OCI-LY1 (cell line): ENCODE results near the gene ID1.

ENCODE experiments used
- H2AFZ ChIP-seq: fragments of 200-600 bp; sonication (generic), shearing (Covaris generic); 2 replicates; pipeline ENCODE4 v1.6.0; 2014; ENCODE audit warnings: antibody characterized with exemption, mild to moderate bottlenecking, low read length
- H3F3A ChIP-seq: fragments of 200-600 bp; sonication (generic), shearing (Covaris generic); 2 replicates; pipeline ENCODE4 v1.6.0; 2014; ENCODE audit warnings: mild to moderate bottlenecking, antibody characterized with exemption, low read length, moderate library complexity; ENCODE audit not compliant: insufficient read depth
- H3K27ac ChIP-seq: fragments of 200-600 bp; sonication (generic); 2 replicates; pipeline ENCODE4 v1.5.1; 2014; ENCODE audit warnings: low read length, mixed run types, mild to moderate bottlenecking, low read depth; ENCODE audit not compliant: poor library complexity, severe bottlenecking
- H3K27me3 ChIP-seq: fragments of 200-600 bp; sonication (generic); 2 replicates; pipeline ENCODE4 v1.6.0; 2014; ENCODE audit warnings: antibody characterized with exemption, mild to moderate bottlenecking, low read length, moderate library complexity; ENCODE audit not compliant: insufficient read depth
- H3K36me3 ChIP-seq: fragments of 200-600 bp; sonication (generic); 2 replicates; pipeline ENCODE4 v1.6.1; 2014; ENCODE audit warnings: mild to moderate bottlenecking, antibody characterized with exemption, low read length, moderate library complexity, mixed read lengths; ENCODE audit not compliant: insufficient read depth
- H3K4me1 ChIP-seq: fragments of 200-600 bp; sonication (generic); 2 replicates; pipeline ENCODE4 v1.5.1; 2014; ENCODE audit warnings: mild to moderate bottlenecking, low read length, moderate library complexity; ENCODE audit not compliant: insufficient read depth, severe bottlenecking
- H3K4me2 ChIP-seq: fragments of 200-600 bp; sonication (generic), shearing (Covaris generic); 2 replicates; pipeline ENCODE4 v1.6.1; 2014; ENCODE audit warnings: low read length
- H3K4me3 ChIP-seq: fragments of 200-600 bp; sonication (generic); 2 replicates; pipeline ENCODE4 v1.5.1; 2014; ENCODE audit warnings: low read length, low read depth, mild to moderate bottlenecking, mixed read lengths; ENCODE audit not compliant: poor library complexity, severe bottlenecking
- H3K79me2 ChIP-seq: fragments of 200-600 bp; shearing (Covaris generic); 2 replicates; pipeline ENCODE4 v1.6.1; 2016; ENCODE audit warnings: mixed run types, low read length, mixed read lengths; ENCODE audit not compliant: insufficient read depth
- H3K9ac ChIP-seq: fragments of 200-600 bp; sonication (generic), shearing (Covaris generic); 2 replicates; pipeline ENCODE4 v1.6.1; 2014; ENCODE audit warnings: mild to moderate bottlenecking, low read length, mixed read lengths
- H3K9me2 ChIP-seq: fragments of 200-600 bp; sonication (generic), shearing (Covaris generic); 2 replicates; pipeline ENCODE4 v1.6.1; 2014; ENCODE audit warnings: low read depth, mild to moderate bottlenecking, low read length, mixed read lengths
- H3K9me3 ChIP-seq: fragments of 200-600 bp; shearing (Covaris generic); 2 replicates; pipeline ENCODE4 v1.6.1; 2014; ENCODE audit warnings: low read length, mixed read lengths
- H4K20me1 ChIP-seq: fragments of 200-600 bp; sonication (generic), shearing (Covaris generic); 2 replicates; pipeline ENCODE4 v1.6.0; 2016; ENCODE audit warnings: mild to moderate bottlenecking, low read length; ENCODE audit not compliant: insufficient read depth
- CTCF ChIP-seq: fragments of 200-600 bp; sonication (generic), shearing (Covaris generic); IDR thresholded peaks from 2 replicates; pipeline ENCODE4 v1.5.1; 2017; ENCODE audit warnings: mild to moderate bottlenecking, antibody characterized with exemption, low read length, moderate library complexity, mixed read lengths
- EZH2 ChIP-seq: fragments of 200-600 bp; sonication (generic), shearing (Covaris generic); IDR thresholded peaks from 2 replicates; pipeline ENCODE4 v1.8.0; 2017; ENCODE audit warnings: borderline replicate concordance, mixed run types, mild to moderate bottlenecking, antibody characterized with exemption, low read length, moderate library complexity, mixed read lengths

ID1 gene

GRCh38 chr20:31596831-31597480 lies 8.1 kb upstream of the ID1 start:
- Histone ChIP-seq H3K9me2 (no peaks in the 10 kb centered on the region), H2AFZ (no peak overlapping the region), H3K79me2 (no peaks in the 10 kb centered on the region), H3K9ac (no peak overlapping the region), H3K27me3 (no peaks in the 10 kb centered on the region), H3K4me3 (no peak overlapping the region), H4K20me1 (no peaks in the 10 kb centered on the region), H3K9me3 (no peaks in the 10 kb centered on the region), H3K4me2 (no peak overlapping the region), H3F3A (no peaks in the 10 kb centered on the region), H3K4me1 (peaks cover 7% of the 10 kb centered on the region), H3K27ac (no peak overlapping the region), H3K36me3 (no peaks in the 10 kb centered on the region)
- TF ChIP-seq CTCF (no peak), EZH2 (no peak)

- no peak overlapping the region for H3K27ac ChIP-seq
- no peaks in the 10 kb centered on the region for H4K20me1 ChIP-seq
- TF ChIP-seq EZH2: no peak
- TF ChIP-seq CTCF: no peak
- peaks cover 7% of the 10 kb centered on the region for H3K4me1 ChIP-seq
- H3K9me2 ChIP-seq: no peaks in the 10 kb centered on the region
- no peak overlapping the region for H2AFZ ChIP-seq
- no peak overlapping the region for H3K9ac ChIP-seq
- no peaks in the 10 kb centered on the region for H3K79me2 ChIP-seq
- no peaks in the 10 kb centered on the region for H3F3A ChIP-seq
- no peaks in the 10 kb centered on the region for H3K9me3 ChIP-seq
- H3K4me3 ChIP-seq: no peak overlapping the region
- H3K27me3 ChIP-seq: no peaks in the 10 kb centered on the region
- H3K4me2 ChIP-seq: no peak overlapping the region
- no peaks in the 10 kb centered on the region for H3K36me3 ChIP-seq
These were observed 7.6 kb upstream of the ID1 start for GRCh38 chr20:31597481-31597855.

GRCh38 chr20:31602431-31602778 lies 2.7 kb upstream of the ID1 start:
- Histone ChIP-seq H3K9ac (no peak overlapping the region), H3K27ac (no peak overlapping the region), H4K20me1 (no peaks in the 10 kb centered on the region), H3K27me3 (0 out of 2 replicates have a peak, but pooled peaks cover 4% of the 10 kb centered on the region), H3K4me1 (peaks cover 26% of the 10 kb centered on the region), H3F3A (no peaks in the 10 kb centered on the region), H3K9me3 (no peaks in the 10 kb centered on the region), H3K36me3 (no peaks in the 10 kb centered on the region), H3K4me3 (no peak overlapping the region), H3K79me2 (no peaks in the 10 kb centered on the region), H2AFZ (no peak overlapping the region), H3K9me2 (no peaks in the 10 kb centered on the region), H3K4me2 (no peak overlapping the region)
- TF ChIP-seq EZH2 (no peak), CTCF (no peak)
